A673 (cell line): ENCODE measurements around the gene TYSND1. TPM values are rescaled to one million over a fixed set of nuclear protein-coding genes. Genes with fewer than 3 reads are reported as not detected.
A peak's percentile ranks its signal among the peaks of the same experiment; 100 is the strongest.

Source experiments
- BruUV-seq: library from RNA; stranded (reverse); fragments of 400-500 nt; replicated peaks from 2 replicates; lab custom pipeline; 2021; lab: Mats Ljungman, UMichigan
- CTCF ChIA-PET: fragments of 300-600 bp; sonication (Branson Sonifier 250); formaldehyde crosslinking; loops from one replicate; lab custom pipeline; 2022; ENCODE audit warnings: antibody characterized with exemption; lab: Charles Lee
- POLR2A ChIA-PET: fragments of 300-600 bp; sonication (Branson Sonifier 250); formaldehyde crosslinking; loops from one replicate; lab custom pipeline; 2022; ENCODE audit warnings: antibody characterized with exemption; ENCODE audit not compliant: low non-redundant PET; lab: Charles Lee
- DNase-seq: peaks from one replicate; pipeline ENCODE4 v3.0.0-alpha.2; 2015; ENCODE audit warnings: low spot score
- H3K27ac ChIP-seq: fragments of 200-600 bp; sonication (generic); 2 replicates; pipeline ENCODE4 v1.5.1; 2016; ENCODE audit warnings: mixed run types, low read depth, mild to moderate bottlenecking, mixed read lengths, antibody characterized with exemption, low read length; ENCODE audit not compliant: poor library complexity, severe bottlenecking
- H3K27me3 ChIP-seq: fragments of 200-600 bp; sonication (generic); replicated peaks from 2 replicates; pipeline ENCODE4 v1.6.1; 2017; ENCODE audit warnings: mixed run types, low read depth, mild to moderate bottlenecking, mixed read lengths, antibody characterized with exemption, low read length; ENCODE audit not compliant: insufficient read depth, poor library complexity
- H3K36me3 ChIP-seq: fragments of 200-600 bp; sonication (generic); 2 replicates; pipeline ENCODE4 v1.6.1; 2016; ENCODE audit warnings: mixed run types, mild to moderate bottlenecking, mixed read lengths, antibody characterized with exemption, low read length; ENCODE audit not compliant: insufficient read depth, poor library complexity, severe bottlenecking
- H3K4me1 ChIP-seq: fragments of 200-600 bp; sonication (generic); 2 replicates; pipeline ENCODE4 v1.6.1; 2017; ENCODE audit warnings: mixed run types, mild to moderate bottlenecking, mixed read lengths, antibody characterized with exemption, low read length; ENCODE audit not compliant: insufficient read depth, poor library complexity, severe bottlenecking
- H3K4me3 ChIP-seq: fragments of 200-600 bp; sonication (generic); 2 replicates; pipeline ENCODE4 v1.5.1; 2016; ENCODE audit warnings: low read depth, mixed run types, mild to moderate bottlenecking, mixed read lengths, low read length; ENCODE audit not compliant: poor library complexity, severe bottlenecking
- H3K9me3 ChIP-seq: fragments of 200-600 bp; sonication (generic); 2 replicates; pipeline ENCODE4 v1.6.1; 2016; ENCODE audit warnings: mixed run types, low read depth, mild to moderate bottlenecking, mixed read lengths, antibody characterized with exemption, low read length; ENCODE audit not compliant: poor library complexity, severe bottlenecking
- EZH2 ChIP-seq: fragments of 200-600 bp; sonication (generic); IDR thresholded peaks from 2 replicates; pipeline ENCODE4 v1.6.1; 2017; ENCODE audit warnings: borderline replicate concordance, low read depth, mild to moderate bottlenecking, mixed read lengths, antibody characterized with exemption, low read length; ENCODE audit not compliant: poor library complexity, severe bottlenecking
- intact Hi-C: fragments of 100-400 bp; cut with micrococcal nuclease; formaldehyde crosslinking; loops from one replicate; pipeline ENCODE4 v1.10.0; 2022; ENCODE audit not compliant: unreplicated experiment
- total RNA-seq: library from RNA; stranded (reverse); gene quantifications from 2 replicates; pipeline ENCODE4 v1.2.3, GENCODE V29; 2021
- TF ChIP-seq, protein P1 (sequence below): fragments of 300-800, 200-600 bp; sonication (generic); conservative IDR thresholded peaks from 2 replicates; pipeline ENCODE4 v1.5.1; 2017; ENCODE audit warnings: low read depth, mild to moderate bottlenecking, antibody characterized with exemption, low read length, moderate library complexity, mixed read lengths

TYSND1 gene
- total RNA-seq, 1 experiment from 2014 or later: 36.5 TPM

DNA sequence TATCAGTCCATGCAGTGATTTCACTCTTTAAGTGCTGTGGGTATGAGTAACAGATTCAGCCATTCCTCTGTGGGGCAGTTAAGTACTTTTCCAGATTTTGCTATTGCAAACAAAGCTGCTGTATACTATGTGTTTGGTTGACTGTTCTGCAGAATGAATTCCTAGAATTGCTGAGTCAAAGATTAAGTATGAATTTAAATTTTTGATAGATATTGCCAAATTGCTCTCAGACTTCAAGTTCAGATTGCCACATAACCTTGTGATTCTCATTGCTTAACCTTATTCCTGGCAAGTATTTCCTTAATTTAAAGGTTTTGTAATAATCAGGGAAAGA lies 45.4 kb upstream of the TYSND1 start:
- Histone ChIP-seq H3K4me1 (peaks cover 22% of the 10 kb centered on the region), H3K4me3 (no peak overlapping the region), H3K36me3 (no peaks in the 10 kb centered on the region), H3K27me3 (no peaks in the 10 kb centered on the region), H3K9me3 (no peaks in the 10 kb centered on the region), H3K27ac (peak overlapping the region; percentile 2)
- TF ChIP-seq EZH2: no peak
- TF ChIP-seq, protein P1, sequence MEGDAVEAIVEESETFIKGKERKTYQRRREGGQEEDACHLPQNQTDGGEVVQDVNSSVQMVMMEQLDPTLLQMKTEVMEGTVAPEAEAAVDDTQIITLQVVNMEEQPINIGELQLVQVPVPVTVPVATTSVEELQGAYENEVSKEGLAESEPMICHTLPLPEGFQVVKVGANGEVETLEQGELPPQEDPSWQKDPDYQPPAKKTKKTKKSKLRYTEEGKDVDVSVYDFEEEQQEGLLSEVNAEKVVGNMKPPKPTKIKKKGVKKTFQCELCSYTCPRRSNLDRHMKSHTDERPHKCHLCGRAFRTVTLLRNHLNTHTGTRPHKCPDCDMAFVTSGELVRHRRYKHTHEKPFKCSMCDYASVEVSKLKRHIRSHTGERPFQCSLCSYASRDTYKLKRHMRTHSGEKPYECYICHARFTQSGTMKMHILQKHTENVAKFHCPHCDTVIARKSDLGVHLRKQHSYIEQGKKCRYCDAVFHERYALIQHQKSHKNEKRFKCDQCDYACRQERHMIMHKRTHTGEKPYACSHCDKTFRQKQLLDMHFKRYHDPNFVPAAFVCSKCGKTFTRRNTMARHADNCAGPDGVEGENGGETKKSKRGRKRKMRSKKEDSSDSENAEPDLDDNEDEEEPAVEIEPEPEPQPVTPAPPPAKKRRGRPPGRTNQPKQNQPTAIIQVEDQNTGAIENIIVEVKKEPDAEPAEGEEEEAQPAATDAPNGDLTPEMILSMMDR: no peak
- ChIA-PET CTCF (no interaction called here), POLR2A (no interaction called here)
- intact Hi-C loops: no loop called here
- DNase-seq: peak; percentile 43
- no TSS peak for BruUV-seq

DNA sequence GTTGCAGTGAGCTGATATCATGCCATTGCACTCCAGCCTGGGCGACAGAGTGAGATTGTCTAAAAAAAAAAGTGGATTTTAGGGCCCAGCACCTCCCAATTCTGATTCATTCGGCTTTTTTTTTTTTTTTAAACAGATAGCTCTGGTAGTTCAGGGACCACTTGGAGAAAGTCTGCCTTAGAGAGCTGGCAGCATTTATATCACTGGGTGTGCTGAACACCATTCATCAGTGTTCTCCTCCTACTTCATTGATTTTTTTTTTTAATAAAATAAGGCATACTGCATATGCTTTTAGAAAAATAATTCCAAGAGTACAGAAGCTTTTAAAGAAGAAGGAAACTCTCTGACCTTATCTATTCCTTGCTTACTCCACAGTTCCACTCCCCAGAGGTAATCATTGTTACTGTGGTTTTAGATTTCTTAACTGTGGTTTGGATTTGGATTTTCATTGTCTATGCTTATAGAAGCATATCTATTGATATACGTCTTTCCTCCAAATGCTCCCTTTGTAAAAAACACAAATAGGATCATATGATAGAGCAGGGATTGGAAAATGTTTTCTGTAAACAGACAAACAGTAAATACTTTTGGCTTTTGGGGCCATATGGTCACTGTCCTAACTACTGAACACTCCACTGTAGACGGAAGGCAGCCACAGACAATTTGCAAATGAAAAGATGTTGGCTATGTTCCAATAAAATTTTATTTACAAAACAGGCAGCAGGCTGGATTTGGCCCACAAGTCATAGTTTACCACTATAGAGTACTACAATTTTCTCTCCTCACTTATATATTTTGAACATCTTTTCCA lies 44.9 kb upstream of the TYSND1 start:
- TF ChIP-seq, protein P1: no peak
- no peak for TF ChIP-seq EZH2
- Histone ChIP-seq H3K4me1 (peaks cover 22% of the 10 kb centered on the region), H3K27me3 (no peaks in the 10 kb centered on the region), H3K4me3 (no peak overlapping the region), H3K36me3 (no peaks in the 10 kb centered on the region), H3K9me3 (no peaks in the 10 kb centered on the region), H3K27ac (no peak overlapping the region)
- POLR2A ChIA-PET: interaction anchor here (0.6 to 0.7 kb wide), 2 partner anchors 30 to 52 kb away, joined by 4 to 8 read pairs; no protein-coding TSS in a partner anchor
- BruUV-seq: no TSS peak
- DNase-seq: no peak
- CTCF ChIA-PET: interaction anchor here (0.6 to 0.7 kb wide), 2 partner anchors 217 to 729 kb away, joined by 4 to 9 read pairs; no protein-coding TSS in a partner anchor
- intact Hi-C loops: no loop called here

GRCh38 chr10:70190581-70190980 lies 44.1 kb upstream of the TYSND1 start:
- Histone ChIP-seq H3K4me1 (peaks cover 22% of the 10 kb centered on the region), H3K27me3 (no peaks in the 10 kb centered on the region), H3K27ac (no peak overlapping the region), H3K4me3 (no peak overlapping the region), H3K36me3 (no peaks in the 10 kb centered on the region), H3K9me3 (no peaks in the 10 kb centered on the region)
- intact Hi-C loops: no loop called here
- DNase-seq: peak; percentile 29
- ChIA-PET CTCF (interaction anchor here (0.7 kb wide), 1 partner anchor 217 kb away, joined by 4 read pairs; no protein-coding TSS in a partner anchor), POLR2A (interaction anchor here (0.7 kb wide), 1 partner anchor 51 kb away, joined by 4 read pairs; no protein-coding TSS in a partner anchor)
- TF ChIP-seq EZH2: no peak
- TF ChIP-seq, protein P1: no peak
- no TSS peak for BruUV-seq
